ENCODE measurements around the gene ROS1.
"Not testable (repeated sequence)": the region's sequence is repeated elsewhere in the genome, so short reads cannot be mapped to it uniquely, and the experiment has no call there.

The ROS1 gene

DNA sequence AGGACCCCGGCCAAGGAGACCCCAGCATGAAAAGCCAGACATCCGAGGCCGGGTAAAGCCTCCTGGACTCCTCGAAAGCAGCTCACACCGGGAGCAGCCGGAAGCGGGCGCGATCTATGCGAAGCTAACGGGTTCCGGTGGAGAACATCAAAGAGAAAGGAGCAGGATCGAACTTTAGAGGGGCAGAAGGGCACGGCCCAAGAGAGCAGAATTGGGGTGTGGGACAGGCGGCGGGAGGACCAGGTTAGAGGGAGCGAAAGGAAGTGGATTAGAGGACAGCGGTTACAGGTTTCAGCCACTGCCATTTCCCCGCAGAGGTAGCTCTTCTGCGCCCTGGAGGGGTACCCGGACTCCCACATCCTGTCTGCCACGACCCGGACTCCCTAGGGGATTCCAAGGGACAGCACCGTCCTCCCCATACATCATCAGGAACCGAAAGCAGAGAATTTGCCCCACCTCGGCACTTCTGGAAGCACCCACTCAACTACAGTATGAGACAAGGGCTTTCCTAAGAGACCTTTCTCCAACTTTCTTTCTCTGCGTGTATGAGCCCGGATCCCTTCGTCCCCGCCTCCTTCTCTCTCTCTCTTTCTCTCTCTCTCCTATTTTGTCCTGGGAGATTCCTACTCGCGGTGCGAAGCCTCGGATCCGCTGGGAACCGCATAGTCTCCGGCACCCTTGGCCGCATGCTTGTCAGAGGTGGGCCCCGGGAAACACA, 160.9 kb downstream of the ROS1 start:
- POLR2A ChIA-PET: no interaction called here
- peak in 1 of 3 donors; percentile 43 for DNase-seq
- no peak overlapping the region for H3K27ac ChIP-seq (ENCODE audit: insufficient read depth in 1 of 2, low read depth in 1 of 2, low read length in 2 of 2, poor library complexity in 1 of 2, severe bottlenecking in 2 of 2)
- H3K36me3 ChIP-seq (ENCODE audit: control insufficient read depth in 4 of 4, insufficient read depth in 4 of 4, low read length in 3 of 4): no peaks in the 10 kb centered on the region
- peaks cover 39 to 98% (median 68%) of the 10 kb centered on the region in 5 experiments for H3K27me3 ChIP-seq (replicated peaks in 2 of 5; ENCODE audit: control insufficient read depth in 4 of 5, insufficient read depth in 5 of 5, low read length in 4 of 5)
- peak overlapping the region in 6 of 7 experiments; percentile 28 to 62 (median 53) for H3K4me3 ChIP-seq (ENCODE audit: control insufficient read depth in 1 of 7, extremely low read depth in 1 of 7, insufficient read depth in 4 of 7, low read depth in 2 of 7, low read length in 6 of 7)
- H3K4me1 ChIP-seq (ENCODE audit: control extremely low read depth in 1 of 4, control insufficient read depth in 4 of 4, insufficient read depth in 4 of 4, low read length in 3 of 4): peaks cover 0 to 21% (median 13%) of the 10 kb centered on the region in 4 experiments
- WGBS (ENCODE audit: insufficient coverage): 2% methylated on average over 35 of the region's 39 CpGs
- peaks cover 0 to 16% (median 5%) of the 10 kb centered on the region in 5 experiments for H3K9me3 ChIP-seq (ENCODE audit: control extremely low read depth in 1 of 5, control insufficient read depth in 4 of 5, insufficient read depth in 2 of 5, low read depth in 1 of 5, low read length in 4 of 5)
- CTCF ChIA-PET: interaction anchor here (0.6 to 1.1 kb wide), 2 partner anchors 19 to 185 kb away, joined by 3 read pairs; no protein-coding TSS in a partner anchor

DNA sequence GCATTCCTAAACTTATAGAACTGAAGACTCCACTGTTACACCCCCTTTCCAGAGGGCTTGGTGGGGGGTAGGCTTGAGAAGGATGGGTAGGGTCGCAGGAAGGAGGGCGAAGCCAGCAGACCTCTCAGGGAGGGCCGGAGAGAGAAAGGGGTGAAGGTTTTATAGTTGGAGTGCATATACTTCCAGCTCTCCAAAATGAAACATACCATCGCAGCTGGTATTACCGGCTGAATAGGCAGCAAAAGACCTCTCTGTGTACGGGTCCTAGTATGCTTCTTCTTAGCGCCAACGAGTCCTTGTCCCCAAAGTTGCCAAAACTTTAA, 161.4 kb downstream of the ROS1 start:
- CTCF ChIA-PET: no interaction called here
- peaks cover 0 to 21% (median 13%) of the 10 kb centered on the region in 4 experiments for H3K4me1 ChIP-seq (ENCODE audit: control extremely low read depth in 1 of 4, control insufficient read depth in 4 of 4, insufficient read depth in 4 of 4, low read length in 3 of 4)
- H3K4me3 ChIP-seq (ENCODE audit: control insufficient read depth in 1 of 7, extremely low read depth in 1 of 7, insufficient read depth in 4 of 7, low read depth in 2 of 7, low read length in 6 of 7): peak overlapping the region in 6 of 7 experiments; percentile 28 to 62 (median 46)
- peaks cover 0 to 15% (median 5%) of the 10 kb centered on the region in 5 experiments for H3K9me3 ChIP-seq (ENCODE audit: control extremely low read depth in 1 of 5, control insufficient read depth in 4 of 5, insufficient read depth in 2 of 5, low read depth in 1 of 5, low read length in 4 of 5)
- H3K36me3 ChIP-seq (ENCODE audit: control insufficient read depth in 4 of 4, insufficient read depth in 4 of 4, low read length in 3 of 4): no peaks in the 10 kb centered on the region
- H3K27me3 ChIP-seq (replicated peaks in 2 of 5; ENCODE audit: control insufficient read depth in 4 of 5, insufficient read depth in 5 of 5, low read length in 4 of 5): peaks cover 37 to 92% (median 68%) of the 10 kb centered on the region in 5 experiments
- no peak overlapping the region for H3K27ac ChIP-seq (ENCODE audit: insufficient read depth in 1 of 2, low read depth in 1 of 2, low read length in 2 of 2, poor library complexity in 1 of 2, severe bottlenecking in 2 of 2)
- peak in 1 of 3 donors; percentile 34 for DNase-seq
- POLR2A ChIA-PET: no interaction called here
- 3% methylated on average over 5 of the region's 8 CpGs for WGBS (ENCODE audit: insufficient coverage)

DNA sequence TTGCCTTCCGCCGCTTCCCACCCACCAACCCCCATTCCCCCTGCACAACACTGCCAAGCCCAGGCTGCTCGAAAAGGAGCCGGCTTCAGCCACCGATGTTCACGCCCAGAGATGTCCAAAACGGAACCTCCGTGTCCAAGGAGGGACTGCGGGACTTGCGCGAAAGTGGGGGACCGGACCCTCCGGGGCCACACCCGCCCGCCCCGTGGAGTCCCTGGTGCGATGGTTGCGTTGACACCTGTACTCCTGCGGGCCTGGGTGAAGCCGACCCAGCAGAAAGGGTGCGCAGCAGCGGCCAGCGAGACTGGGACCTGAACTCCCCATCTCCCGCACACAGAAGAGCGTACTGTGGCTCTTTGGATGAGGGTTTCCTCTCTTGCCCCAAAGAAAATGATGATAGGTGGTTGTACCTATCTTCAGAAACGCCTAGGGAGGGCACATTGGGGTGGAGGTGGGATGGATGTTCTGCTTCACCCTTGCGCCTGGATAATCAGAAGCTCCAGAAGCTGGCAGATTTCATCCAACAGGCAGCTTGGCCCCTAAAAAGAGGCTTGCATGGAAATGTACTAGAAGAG, 162.3 kb downstream of the ROS1 start:
- ChIA-PET POLR2A (no interaction called here), CTCF (no interaction called here)
- Histone ChIP-seq H3K27me3 (replicated peaks in 2 of 5; ENCODE audit: control insufficient read depth in 4 of 5, insufficient read depth in 5 of 5, low read length in 4 of 5) (peaks cover 37 to 89% (median 59%) of the 10 kb centered on the region in 5 experiments), H3K4me1 (ENCODE audit: control extremely low read depth in 1 of 4, control insufficient read depth in 4 of 4, insufficient read depth in 4 of 4, low read length in 3 of 4) (peaks cover 0 to 21% (median 13%) of the 10 kb centered on the region in 4 experiments), H3K27ac (ENCODE audit: insufficient read depth in 1 of 2, low read depth in 1 of 2, low read length in 2 of 2, poor library complexity in 1 of 2, severe bottlenecking in 2 of 2) (no peak overlapping the region), H3K4me3 (ENCODE audit: control insufficient read depth in 1 of 7, extremely low read depth in 1 of 7, insufficient read depth in 4 of 7, low read depth in 2 of 7, low read length in 6 of 7) (no peak overlapping the region), H3K36me3 (ENCODE audit: control insufficient read depth in 4 of 4, insufficient read depth in 4 of 4, low read length in 3 of 4) (no peaks in the 10 kb centered on the region), H3K9me3 (ENCODE audit: control extremely low read depth in 1 of 5, control insufficient read depth in 4 of 5, insufficient read depth in 2 of 5, low read depth in 1 of 5, low read length in 4 of 5) (peaks cover 0 to 15% (median 5%) of the 10 kb centered on the region in 5 experiments)
- DNase-seq: no peak
- 10% methylated on average over 21 of the region's 27 CpGs for WGBS (ENCODE audit: insufficient coverage)

DNA sequence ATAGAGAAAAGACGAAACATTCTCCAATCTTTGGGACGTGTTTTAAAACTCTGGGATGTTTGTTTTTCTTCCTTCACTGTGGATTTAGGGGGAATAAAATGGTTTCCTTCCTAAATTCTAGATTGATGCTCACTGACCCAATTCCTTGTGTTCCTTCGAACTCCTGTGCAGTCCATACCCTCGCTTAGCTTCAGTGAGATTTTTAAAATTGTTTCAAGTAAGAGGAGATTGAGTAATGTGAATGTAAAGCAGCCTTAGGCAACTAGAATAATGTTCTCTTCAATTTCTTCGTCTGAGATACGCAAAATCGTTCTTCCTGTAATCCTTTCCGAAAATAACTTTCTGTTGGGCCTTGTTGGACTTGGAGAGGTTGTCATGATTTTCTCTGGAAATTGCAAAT, 162.9 kb downstream of the ROS1 start:
- Histone ChIP-seq H3K27ac (ENCODE audit: insufficient read depth in 1 of 2, low read depth in 1 of 2, low read length in 2 of 2, poor library complexity in 1 of 2, severe bottlenecking in 2 of 2) (no peak overlapping the region), H3K4me1 (ENCODE audit: control extremely low read depth in 1 of 4, control insufficient read depth in 4 of 4, insufficient read depth in 4 of 4, low read length in 3 of 4) (peaks cover 0 to 21% (median 13%) of the 10 kb centered on the region in 4 experiments), H3K4me3 (ENCODE audit: control insufficient read depth in 1 of 7, extremely low read depth in 1 of 7, insufficient read depth in 4 of 7, low read depth in 2 of 7, low read length in 6 of 7) (no peak overlapping the region), H3K9me3 (ENCODE audit: control extremely low read depth in 1 of 5, control insufficient read depth in 4 of 5, insufficient read depth in 2 of 5, low read depth in 1 of 5, low read length in 4 of 5) (peaks cover 0 to 15% (median 5%) of the 10 kb centered on the region in 5 experiments), H3K36me3 (ENCODE audit: control insufficient read depth in 4 of 4, insufficient read depth in 4 of 4, low read length in 3 of 4) (no peaks in the 10 kb centered on the region), H3K27me3 (replicated peaks in 2 of 5; ENCODE audit: control insufficient read depth in 4 of 5, insufficient read depth in 5 of 5, low read length in 4 of 5) (peaks cover 32 to 85% (median 55%) of the 10 kb centered on the region in 5 experiments)
- ChIA-PET CTCF (no interaction called here), POLR2A (no interaction called here)
- 60% methylated on average over 3 of the region's 8 CpGs for WGBS (ENCODE audit: insufficient coverage)
- no peak for DNase-seq

- CTCF ChIA-PET: no interaction called here
- no CpG with 5 or more reads among the region's 2 CpGs for WGBS (ENCODE audit: insufficient coverage)
Measured at GRCh38 chr6:117253785-117254184, 172.0 kb downstream of the ROS1 start.

GRCh38 chr6:117244979-117245378, 180.8 kb downstream of the ROS1 start:
- H3K4me1 ChIP-seq (ENCODE audit: control extremely low read depth in 1 of 4, control insufficient read depth in 4 of 4, insufficient read depth in 4 of 4, low read length in 3 of 4); POLR2A ChIA-PET; H3K4me3 ChIP-seq (ENCODE audit: control insufficient read depth in 1 of 7, extremely low read depth in 1 of 7, insufficient read depth in 4 of 7, low read depth in 2 of 7, low read length in 6 of 7); H3K36me3 ChIP-seq (ENCODE audit: control insufficient read depth in 4 of 4, insufficient read depth in 4 of 4, low read length in 3 of 4); H3K9me3 ChIP-seq (ENCODE audit: control extremely low read depth in 1 of 5, control insufficient read depth in 4 of 5, insufficient read depth in 2 of 5, low read depth in 1 of 5, low read length in 4 of 5); H3K27ac ChIP-seq (ENCODE audit: insufficient read depth in 1 of 2, low read depth in 1 of 2, low read length in 2 of 2, poor library complexity in 1 of 2, severe bottlenecking in 2 of 2); DNase-seq; H3K27me3 ChIP-seq (replicated peaks in 2 of 5; ENCODE audit: control insufficient read depth in 4 of 5, insufficient read depth in 5 of 5, low read length in 4 of 5); CTCF ChIA-PET: not testable (repeated sequence)
- WGBS (ENCODE audit: insufficient coverage): 89% methylated on average over 3 of the region's 20 CpGs

More at GRCh38 chr6:117253785-117254184, 172.0 kb downstream of the ROS1 start:
- peaks cover 0 to 14% (median 2%) of the 10 kb centered on the region in 5 experiments for H3K27me3 ChIP-seq (replicated peaks in 2 of 5; ENCODE audit: control insufficient read depth in 4 of 5, insufficient read depth in 5 of 5, low read length in 4 of 5)
- H3K36me3 ChIP-seq (ENCODE audit: control insufficient read depth in 4 of 4, insufficient read depth in 4 of 4, low read length in 3 of 4): no peaks in the 10 kb centered on the region
- no peaks in the 10 kb centered on the region for H3K4me1 ChIP-seq (ENCODE audit: control extremely low read depth in 1 of 4, control insufficient read depth in 4 of 4, insufficient read depth in 4 of 4, low read length in 3 of 4)
- H3K4me3 ChIP-seq (ENCODE audit: control insufficient read depth in 1 of 7, extremely low read depth in 1 of 7, insufficient read depth in 4 of 7, low read depth in 2 of 7, low read length in 6 of 7): no peak overlapping the region
- POLR2A ChIA-PET: no interaction called here
- H3K27ac ChIP-seq (ENCODE audit: insufficient read depth in 1 of 2, low read depth in 1 of 2, low read length in 2 of 2, poor library complexity in 1 of 2, severe bottlenecking in 2 of 2): no peak overlapping the region
- DNase-seq: no peak
- H3K9me3 ChIP-seq (ENCODE audit: control extremely low read depth in 1 of 5, control insufficient read depth in 4 of 5, insufficient read depth in 2 of 5, low read depth in 1 of 5, low read length in 4 of 5): peaks cover 0 to 3% (median 0%) of the 10 kb centered on the region in 5 experiments

DNA sequence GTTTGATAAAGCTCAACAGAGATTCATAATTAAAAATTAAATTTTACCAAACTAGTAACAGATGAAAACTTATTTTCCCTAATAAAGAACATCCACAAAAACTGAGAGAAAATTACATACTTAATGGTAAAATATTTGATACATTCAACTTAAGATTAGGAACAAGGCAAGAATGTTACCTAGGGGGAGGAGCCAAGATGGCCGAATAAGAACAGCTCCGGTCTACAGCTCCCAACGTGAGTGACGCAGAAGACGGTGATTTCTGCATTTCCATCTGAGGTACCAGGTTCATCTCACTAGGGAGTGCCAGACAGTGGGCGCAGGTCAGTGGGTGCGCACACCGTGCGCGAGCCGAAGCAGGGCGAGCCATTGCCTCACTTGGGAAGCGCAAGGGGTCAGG, 181.2 kb downstream of the ROS1 start:
- POLR2A ChIA-PET; H3K27ac ChIP-seq (ENCODE audit: insufficient read depth in 1 of 2, low read depth in 1 of 2, low read length in 2 of 2, poor library complexity in 1 of 2, severe bottlenecking in 2 of 2); H3K9me3 ChIP-seq (ENCODE audit: control extremely low read depth in 1 of 5, control insufficient read depth in 4 of 5, insufficient read depth in 2 of 5, low read depth in 1 of 5, low read length in 4 of 5); DNase-seq; H3K27me3 ChIP-seq (replicated peaks in 2 of 5; ENCODE audit: control insufficient read depth in 4 of 5, insufficient read depth in 5 of 5, low read length in 4 of 5); H3K4me3 ChIP-seq (ENCODE audit: control insufficient read depth in 1 of 7, extremely low read depth in 1 of 7, insufficient read depth in 4 of 7, low read depth in 2 of 7, low read length in 6 of 7); CTCF ChIA-PET; H3K36me3 ChIP-seq (ENCODE audit: control insufficient read depth in 4 of 4, insufficient read depth in 4 of 4, low read length in 3 of 4); H3K4me1 ChIP-seq (ENCODE audit: control extremely low read depth in 1 of 4, control insufficient read depth in 4 of 4, insufficient read depth in 4 of 4, low read length in 3 of 4): not testable (repeated sequence)
- WGBS (ENCODE audit: insufficient coverage): no CpG with 5 or more reads among the region's 13 CpGs

All from common myeloid progenitor, CD34-positive (primary cell).